ENCODE measurements around the gene PTK6. TPM values are rescaled to one million over a fixed set of nuclear protein-coding genes. Genes with fewer than 3 reads are reported as not detected.

The PTK6 gene
- total and polyA plus RNA-seq, 2 donors (not counting 1 experiment from before 2014, with no cell fraction given) = 0.17 TPM; not detected in 1

DNA sequence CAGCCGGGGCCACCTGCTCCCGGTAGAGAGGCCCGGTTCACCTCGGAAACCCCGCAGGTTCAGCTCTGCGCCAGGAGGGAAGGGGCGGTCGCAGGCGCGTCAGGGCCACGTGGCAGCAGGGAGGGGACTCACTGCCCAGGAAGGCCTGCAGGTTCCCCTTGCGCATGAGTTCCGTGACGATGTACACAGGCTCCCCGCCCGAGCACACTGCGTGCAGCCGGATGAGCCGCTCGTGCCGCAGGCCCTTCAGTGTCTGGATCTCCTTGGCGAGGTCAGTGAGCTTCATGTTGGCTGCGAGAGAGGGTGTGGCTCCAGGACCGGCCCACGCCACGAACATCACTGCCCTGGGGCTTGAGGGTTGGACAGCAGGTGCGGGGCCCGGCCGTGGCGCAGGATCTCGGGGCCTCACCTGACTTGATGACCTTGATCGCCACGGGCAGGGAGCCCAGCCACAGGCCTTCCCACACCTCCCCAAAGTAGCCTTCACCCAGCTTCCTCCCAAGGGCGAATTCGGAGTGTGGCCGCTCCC lies 4.9 kb upstream of the PTK6 start:
- Histone ChIP-seq H3K27me3 (ENCODE audit: control insufficient read depth, insufficient read depth, low read length) (peaks cover 3% of the 10 kb centered on the region), H3K4me2 (ENCODE audit: extremely low read depth, insufficient read depth, low read length) (no peak overlapping the region), H4K20me1 (ENCODE audit: control insufficient read depth, extremely low read depth, insufficient read depth, low read length) (no peaks in the 10 kb centered on the region), H2AFZ (ENCODE audit: low read length) (no peak overlapping the region), H3K79me2 (ENCODE audit: control insufficient read depth, insufficient read depth, low read length) (no peaks in the 10 kb centered on the region), H3K4me3 (replicated peaks in 1 of 4; ENCODE audit: control extremely low read depth in 1 of 4, insufficient read depth in 1 of 4, low read depth in 3 of 4, low read length in 4 of 4) (no peak overlapping the region), H3K9me3 (ENCODE audit: control insufficient read depth, insufficient read depth, low read depth, low read length) (no peaks in the 10 kb centered on the region), H3K27ac (ENCODE audit: insufficient read depth, low read length) (no peak overlapping the region), H3K4me1 (ENCODE audit: control insufficient read depth, extremely low read depth, insufficient read depth, low read length) (no peaks in the 10 kb centered on the region), H3K9ac (ENCODE audit: insufficient read depth, low read length) (no peak overlapping the region), H3K36me3 (ENCODE audit: control insufficient read depth, insufficient read depth, low read length) (no peaks in the 10 kb centered on the region)
- TF ChIP-seq, protein P1, sequence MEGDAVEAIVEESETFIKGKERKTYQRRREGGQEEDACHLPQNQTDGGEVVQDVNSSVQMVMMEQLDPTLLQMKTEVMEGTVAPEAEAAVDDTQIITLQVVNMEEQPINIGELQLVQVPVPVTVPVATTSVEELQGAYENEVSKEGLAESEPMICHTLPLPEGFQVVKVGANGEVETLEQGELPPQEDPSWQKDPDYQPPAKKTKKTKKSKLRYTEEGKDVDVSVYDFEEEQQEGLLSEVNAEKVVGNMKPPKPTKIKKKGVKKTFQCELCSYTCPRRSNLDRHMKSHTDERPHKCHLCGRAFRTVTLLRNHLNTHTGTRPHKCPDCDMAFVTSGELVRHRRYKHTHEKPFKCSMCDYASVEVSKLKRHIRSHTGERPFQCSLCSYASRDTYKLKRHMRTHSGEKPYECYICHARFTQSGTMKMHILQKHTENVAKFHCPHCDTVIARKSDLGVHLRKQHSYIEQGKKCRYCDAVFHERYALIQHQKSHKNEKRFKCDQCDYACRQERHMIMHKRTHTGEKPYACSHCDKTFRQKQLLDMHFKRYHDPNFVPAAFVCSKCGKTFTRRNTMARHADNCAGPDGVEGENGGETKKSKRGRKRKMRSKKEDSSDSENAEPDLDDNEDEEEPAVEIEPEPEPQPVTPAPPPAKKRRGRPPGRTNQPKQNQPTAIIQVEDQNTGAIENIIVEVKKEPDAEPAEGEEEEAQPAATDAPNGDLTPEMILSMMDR (conservative IDR thresholded peaks at IDR 0.05 in 1 of 2, IDR thresholded peaks at IDR 0.05 in 1 of 2; ENCODE audit: low read depth in 1 of 2, low read length in 2 of 2) = no peak
- TF ChIP-seq EZH2 (IDR thresholded peaks at IDR 0.05; ENCODE audit: low read length, missing control alignments) = no peak
- DNase-seq (ENCODE audit: low read depth in 2 of 2) = no peak

DNA sequence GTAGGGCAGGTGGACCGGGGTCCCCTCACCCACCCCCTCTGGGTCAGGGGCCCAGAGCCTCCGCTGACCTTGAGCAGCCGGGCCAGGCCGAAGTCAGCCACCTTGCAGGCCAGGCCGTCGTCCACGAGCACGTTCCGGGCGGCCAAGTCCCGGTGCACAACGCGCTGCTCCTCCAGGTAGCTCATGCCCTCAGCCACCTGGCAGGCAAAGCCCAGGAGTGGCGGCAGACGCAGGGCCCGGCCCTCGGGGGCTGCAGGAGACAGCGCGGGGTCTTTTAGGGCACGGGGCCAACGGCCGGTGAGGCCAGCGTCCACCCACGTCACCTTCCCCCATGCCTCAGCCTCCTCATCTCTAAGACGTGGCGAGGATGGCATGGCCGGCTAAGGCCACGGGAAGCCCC lies 4.2 kb upstream of the PTK6 start:
- Histone ChIP-seq H2AFZ (ENCODE audit: low read length) (no peak overlapping the region), H3K9ac (ENCODE audit: insufficient read depth, low read length) (no peak overlapping the region), H3K79me2 (ENCODE audit: control insufficient read depth, insufficient read depth, low read length) (no peaks in the 10 kb centered on the region), H3K4me1 (ENCODE audit: control insufficient read depth, extremely low read depth, insufficient read depth, low read length) (peaks cover 3% of the 10 kb centered on the region), H3K9me3 (ENCODE audit: control insufficient read depth, insufficient read depth, low read depth, low read length) (no peaks in the 10 kb centered on the region), H3K27me3 (ENCODE audit: control insufficient read depth, insufficient read depth, low read length) (no peaks in the 10 kb centered on the region), H3K36me3 (ENCODE audit: control insufficient read depth, insufficient read depth, low read length) (no peaks in the 10 kb centered on the region), H4K20me1 (ENCODE audit: control insufficient read depth, extremely low read depth, insufficient read depth, low read length) (no peaks in the 10 kb centered on the region), H3K4me2 (ENCODE audit: extremely low read depth, insufficient read depth, low read length) (no peak overlapping the region), H3K27ac (ENCODE audit: insufficient read depth, low read length) (no peak overlapping the region), H3K4me3 (replicated peaks in 1 of 4; ENCODE audit: control extremely low read depth in 1 of 4, insufficient read depth in 1 of 4, low read depth in 3 of 4, low read length in 4 of 4) (no peak overlapping the region)
- DNase-seq (ENCODE audit: low read depth in 2 of 2) = no peak
- TF ChIP-seq, protein P1 (conservative IDR thresholded peaks at IDR 0.05 in 1 of 2, IDR thresholded peaks at IDR 0.05 in 1 of 2; ENCODE audit: low read depth in 1 of 2, low read length in 2 of 2) = no peak
- no peak for TF ChIP-seq EZH2 (IDR thresholded peaks at IDR 0.05; ENCODE audit: low read length, missing control alignments)

DNA sequence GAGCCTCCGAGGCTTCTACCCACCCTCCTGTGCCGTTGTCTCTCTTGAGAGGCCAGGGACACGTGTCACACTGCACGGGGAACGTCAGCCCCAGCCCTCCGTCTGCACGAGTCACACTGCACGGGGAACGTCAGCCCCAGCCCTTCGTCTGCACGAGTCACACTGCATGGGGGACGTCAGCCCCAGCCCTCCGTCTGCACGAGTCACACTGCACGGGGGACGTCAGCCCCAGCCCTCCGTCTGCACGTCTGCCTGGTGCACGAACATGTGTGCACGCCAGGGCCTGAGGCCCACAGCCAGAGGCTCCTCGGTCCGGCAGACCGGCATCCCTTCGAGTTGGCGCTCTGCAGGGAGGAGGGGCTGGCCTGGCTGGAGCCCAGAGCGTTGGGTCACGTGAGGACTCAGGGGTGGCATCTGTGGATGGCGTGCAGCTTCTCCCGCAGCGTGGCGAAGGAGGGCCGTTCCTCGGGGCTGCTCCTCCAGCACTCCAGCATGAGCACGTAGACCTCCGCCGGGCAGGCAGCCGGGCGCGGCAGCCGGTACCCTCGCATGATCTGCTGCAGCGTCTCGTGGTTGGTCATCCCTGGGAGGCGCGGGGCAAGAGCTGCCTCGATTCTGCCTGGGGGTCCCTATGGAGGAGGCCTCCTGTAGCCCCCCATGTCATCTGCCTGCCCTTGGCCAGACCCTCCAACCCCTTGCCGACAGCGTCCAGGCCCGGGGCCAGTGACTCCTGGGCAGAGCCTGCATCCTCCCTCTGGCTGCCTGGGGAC lies 3.4 kb upstream of the PTK6 start:
- H3K36me3 ChIP-seq (ENCODE audit: control insufficient read depth, insufficient read depth, low read length) = no peaks in the 10 kb centered on the region
- H3K27me3 ChIP-seq (ENCODE audit: control insufficient read depth, insufficient read depth, low read length) = no peaks in the 10 kb centered on the region
- H3K4me2 ChIP-seq (ENCODE audit: extremely low read depth, insufficient read depth, low read length) = no peak overlapping the region
- H3K27ac ChIP-seq (ENCODE audit: insufficient read depth, low read length) = no peak overlapping the region
- H3K9me3 ChIP-seq (ENCODE audit: control insufficient read depth, insufficient read depth, low read depth, low read length) = no peaks in the 10 kb centered on the region
- H3K4me1 ChIP-seq (ENCODE audit: control insufficient read depth, extremely low read depth, insufficient read depth, low read length) = peaks cover 5% of the 10 kb centered on the region
- TF ChIP-seq, protein P1 (conservative IDR thresholded peaks at IDR 0.05 in 1 of 2, IDR thresholded peaks at IDR 0.05 in 1 of 2; ENCODE audit: low read depth in 1 of 2, low read length in 2 of 2) = no peak
- no peak for TF ChIP-seq EZH2 (IDR thresholded peaks at IDR 0.05; ENCODE audit: low read length, missing control alignments)
- no peaks in the 10 kb centered on the region for H4K20me1 ChIP-seq (ENCODE audit: control insufficient read depth, extremely low read depth, insufficient read depth, low read length)
- no peaks in the 10 kb centered on the region for H3K79me2 ChIP-seq (ENCODE audit: control insufficient read depth, insufficient read depth, low read length)
- H2AFZ ChIP-seq (ENCODE audit: low read length) = no peak overlapping the region
- no peak overlapping the region for H3K4me3 ChIP-seq (replicated peaks in 1 of 4; ENCODE audit: control extremely low read depth in 1 of 4, insufficient read depth in 1 of 4, low read depth in 3 of 4, low read length in 4 of 4)
- no peak overlapping the region for H3K9ac ChIP-seq (ENCODE audit: insufficient read depth, low read length)
- DNase-seq (ENCODE audit: low read depth in 2 of 2) = no peak

Measured in fibroblast of lung (primary cell).